Ovary (tissue), 9 donors: ENCODE measurements around the gene PLOD1. TPM values are rescaled to one million over a fixed set of nuclear protein-coding genes. Genes with fewer than 3 reads are reported as not detected.

Source experiments
- DNase-seq, 5 donors: peaks; one replicate each; pipeline ENCODE4 v3.0.0-alpha.2; 2019 to 2020
- H3K27ac ChIP-seq, 2 donors: fragments of 200-600 bp; one replicate each; pipeline versions ENCODE4 v1.5.1 to v1.8.0; 2019 to 2022
- H3K27me3 ChIP-seq: fragments of 200-600 bp; one replicate; pipeline ENCODE4 v1.8.0; 2022
- H3K36me3 ChIP-seq: fragments of 200-600 bp; sonication (generic); one replicate; pipeline ENCODE4 v1.5.1; 2019
- H3K4me1 ChIP-seq: one replicate; pipeline ENCODE4 v1.8.1; 2013; ENCODE audit warnings: mild to moderate bottlenecking, moderate library complexity; ENCODE audit not compliant: insufficient read depth
- H3K4me3 ChIP-seq: fragments of 200-600 bp; sonication (generic); one replicate; pipeline ENCODE4 v1.5.1; 2017
- H3K9me3 ChIP-seq, 2 donors: fragments of 200-600 bp in 1 of 2; sonication (generic) in 1 of 2; one replicate each; pipeline versions ENCODE4 v1.5.1 to v1.8.1; 2013 to 2019; ENCODE audit warnings: mild to moderate bottlenecking in 1 of 2, moderate library complexity in 1 of 2
- EP300 ChIP-seq: sonication (generic); formaldehyde crosslinking; IDR thresholded peaks from one replicate; pipeline ENCODE4 v1.6.1; 2017; ENCODE audit warnings: antibody characterized with exemption
- POLR2A ChIP-seq: fragments of 450-650 bp; IDR thresholded peaks from one replicate; pipeline ENCODE4 v1.6.1; 2017; ENCODE audit warnings: antibody characterized with exemption, mild to moderate bottlenecking, moderate library complexity
- WGBS, 3 donors: extraction: QIAGEN DNeasy Blood & Tissue Kit in 1 of 3; methylation state at CpG; one replicate each; pipeline versions ENCODE4 v1.1.5 to v1.1.7; 2013 to 2017; 5-methylcytosine and 5-hydroxymethylcytosine counted together
- intact Hi-C, 4 donors: fragments of 100-400 bp; cut with DNase I; formaldehyde crosslinking; loops; one replicate each; pipeline versions ENCODE4 v1.11.0 to v1.15.1; 2022 to 2023
- polyA plus RNA-seq, 2 donors: library from polyadenylated mRNA; stranded (reverse); fragments of 200-250 nt in 1 of 2; fragments of 350-450 nt in 1 of 2; fragmentation: Illumina TruSeq in 1 of 2; extraction: RNeasy Lipid Tissue Mini Kit (QIAGEN cat#74804) in 1 of 2; gene quantifications; one replicate each; pipeline ENCODE4 v1.2.3, GENCODE V29; 2013 to 2014
- total RNA-seq, 7 donors: library from RNA; depleted of rRNA in 2 of 7; stranded (reverse); fragments of >200 nt in 2 of 7; fragmentation: NEBNext Ultra II Directional in 3 of 7; extraction: Animal tissue kit (Norgen Biotek cat#: 25700) in 3 of 7; gene quantifications; one replicate each; pipeline versions ENCODE4 v1.1.0 to v1.2.4, GENCODE V29; 2016 to 2023
- TF ChIP-seq, protein P1 (sequence below), 3 donors: fragments of 450-650 bp in 2 of 3; fragments of 200-600 bp in 1 of 3; IDR thresholded peaks; one replicate each; pipeline versions ENCODE4 v1.5.1 to v1.8.0; 2016 to 2022; ENCODE audit warnings: antibody characterized with exemption in 3 of 3, mild to moderate bottlenecking in 1 of 3
- donor health status: DM: no; HTN: no; CAD: no; lungs with moderate emphysema.
- donor health status: DM: no; HTN: no; CAD: no.
- donor health status: Bipolar disorder and iron deficiency.
- donor health status: DM: yes; HTN: yes; CAD: no.
- donor health status: DM: no; HTN: no; CAD: no.
- donor health status: DM: yes; HTN: yes; CAD: no.

PLOD1 gene
- total and polyA plus RNA-seq, 9 donors = 26.3 to 98.2 (median 58.7) TPM

DNA sequence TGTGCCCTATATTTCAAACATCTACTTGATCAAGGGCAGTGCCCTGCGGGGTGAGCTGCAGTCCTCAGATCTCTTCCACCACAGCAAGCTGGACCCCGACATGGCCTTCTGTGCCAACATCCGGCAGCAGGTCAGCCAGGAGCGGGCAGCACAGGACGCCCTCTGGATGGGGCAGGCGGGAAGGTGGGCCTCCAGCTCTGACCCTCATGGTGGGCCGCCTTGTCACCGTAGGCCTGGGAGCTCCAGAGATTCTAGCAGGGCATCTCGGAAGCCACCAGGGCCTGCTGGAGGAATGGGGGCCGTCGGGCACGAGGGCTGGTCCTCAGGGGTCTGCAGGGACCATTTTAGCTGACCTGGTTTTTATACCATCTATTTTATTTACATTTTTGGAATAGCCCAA is 30.1 kb downstream of the PLOD1 start:
- H3K36me3 ChIP-seq = no peaks in the 10 kb centered on the region
- 81 to 87% (median 84%) methylated on average over 12 of the region's 12 CpGs for WGBS, 3 donors

DNA sequence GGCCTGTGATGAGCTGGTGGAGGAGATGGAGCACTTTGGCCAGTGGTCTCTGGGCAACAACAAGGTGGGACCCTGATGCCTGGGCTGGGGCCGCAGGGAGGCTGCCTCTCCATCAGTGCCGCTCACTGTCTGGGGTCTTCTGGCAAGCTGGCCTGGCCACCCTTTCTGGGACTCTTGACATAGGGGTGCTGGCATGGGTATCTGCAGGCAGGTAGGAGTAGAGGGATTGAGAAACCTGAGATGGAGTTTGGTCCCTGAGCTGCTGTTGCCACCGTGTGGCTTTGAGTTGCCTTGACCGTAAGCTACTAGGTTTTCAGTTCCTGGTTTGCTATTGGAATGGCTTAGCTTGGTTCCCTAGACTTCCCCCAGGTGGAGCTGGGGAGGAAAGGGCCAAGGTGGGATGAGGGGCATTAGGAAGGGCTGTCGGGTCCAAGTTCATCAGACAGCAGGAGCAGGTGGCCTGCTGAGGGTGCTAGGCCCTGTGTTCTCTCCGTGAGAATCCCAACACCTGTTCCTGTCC is 32.6 kb downstream of the PLOD1 start:
- peak in 3 of 5 donors; percentile 29 to 60 (median 33) for DNase-seq
- H3K4me1 ChIP-seq = no peaks in the 10 kb centered on the region
- no peaks in the 10 kb centered on the region for H3K36me3 ChIP-seq
- H3K27me3 ChIP-seq = no peaks in the 10 kb centered on the region
- intact Hi-C loops = loop anchor here in 3 of 4 donors (5.0 to 10.0 kb wide), 2 partner anchors 122 to 130 kb away; partner anchors contain the start of gene NPPA (in 1 of the 3)
- 51 to 59% (median 52%) methylated on average over 6 of the region's 6 CpGs for WGBS, 3 donors
- TF ChIP-seq, protein P1, sequence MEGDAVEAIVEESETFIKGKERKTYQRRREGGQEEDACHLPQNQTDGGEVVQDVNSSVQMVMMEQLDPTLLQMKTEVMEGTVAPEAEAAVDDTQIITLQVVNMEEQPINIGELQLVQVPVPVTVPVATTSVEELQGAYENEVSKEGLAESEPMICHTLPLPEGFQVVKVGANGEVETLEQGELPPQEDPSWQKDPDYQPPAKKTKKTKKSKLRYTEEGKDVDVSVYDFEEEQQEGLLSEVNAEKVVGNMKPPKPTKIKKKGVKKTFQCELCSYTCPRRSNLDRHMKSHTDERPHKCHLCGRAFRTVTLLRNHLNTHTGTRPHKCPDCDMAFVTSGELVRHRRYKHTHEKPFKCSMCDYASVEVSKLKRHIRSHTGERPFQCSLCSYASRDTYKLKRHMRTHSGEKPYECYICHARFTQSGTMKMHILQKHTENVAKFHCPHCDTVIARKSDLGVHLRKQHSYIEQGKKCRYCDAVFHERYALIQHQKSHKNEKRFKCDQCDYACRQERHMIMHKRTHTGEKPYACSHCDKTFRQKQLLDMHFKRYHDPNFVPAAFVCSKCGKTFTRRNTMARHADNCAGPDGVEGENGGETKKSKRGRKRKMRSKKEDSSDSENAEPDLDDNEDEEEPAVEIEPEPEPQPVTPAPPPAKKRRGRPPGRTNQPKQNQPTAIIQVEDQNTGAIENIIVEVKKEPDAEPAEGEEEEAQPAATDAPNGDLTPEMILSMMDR (IDR thresholded peaks at IDR 0.05) = peak in 1 of 3 donors; percentile 11
- no peak for TF ChIP-seq POLR2A
- no peak for TF ChIP-seq EP300
- no peak overlapping the region for H3K4me3 ChIP-seq
- no peak overlapping the region for H3K27ac ChIP-seq
- H3K9me3 ChIP-seq = no peaks in the 10 kb centered on the region

More for the DNA sequence above, 30.1 kb downstream of the PLOD1 start:
- Histone ChIP-seq H3K27ac (no peak overlapping the region), H3K9me3 (no peaks in the 10 kb centered on the region), H3K27me3 (no peaks in the 10 kb centered on the region), H3K4me3 (no peak overlapping the region), H3K4me1 (no peaks in the 10 kb centered on the region)
- TF ChIP-seq POLR2A = no peak
- TF ChIP-seq EP300 = no peak
- TF ChIP-seq, protein P1 (IDR thresholded peaks at IDR 0.05) = no peak
- intact Hi-C loops = loop anchor here in 3 of 4 donors (5.0 to 10.0 kb wide), 2 partner anchors 120 to 127 kb away; partner anchors contain the start of gene NPPA (in 1 of the 3)
- DNase-seq = no peak

DNA sequence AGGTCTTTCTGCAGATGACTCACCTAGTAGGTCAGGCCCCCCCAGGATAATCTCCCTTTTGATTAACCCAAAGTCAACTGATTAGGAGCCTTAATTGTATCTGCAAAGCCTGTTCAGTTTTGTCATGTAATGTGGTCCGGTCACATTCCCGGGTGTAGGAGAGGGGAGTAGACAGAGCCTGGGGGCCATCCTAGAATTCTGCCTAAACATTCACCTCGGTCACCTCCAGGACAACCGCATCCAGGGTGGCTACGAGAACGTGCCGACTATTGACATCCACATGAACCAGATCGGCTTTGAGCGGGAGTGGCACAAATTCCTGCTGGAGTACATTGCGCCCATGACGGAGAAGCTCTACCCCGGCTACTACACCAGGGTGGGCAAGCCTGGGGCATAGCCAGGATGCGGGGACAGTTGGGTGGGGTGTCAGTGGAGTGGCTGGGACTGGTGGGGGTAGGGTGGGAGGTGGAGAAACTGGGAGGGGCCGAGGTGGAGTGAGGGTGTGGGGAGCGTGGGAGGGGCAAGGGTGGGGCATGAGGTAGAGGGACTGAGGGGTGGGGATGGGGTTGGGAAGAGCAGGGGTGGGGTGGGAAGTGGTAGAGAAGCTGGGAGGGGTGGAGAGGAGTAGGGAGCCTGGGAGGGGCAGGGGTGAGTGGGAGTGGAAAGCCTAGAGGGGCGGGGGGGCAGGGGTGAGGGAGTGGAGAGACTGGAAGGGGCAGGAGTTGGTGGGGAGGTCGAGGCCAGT is 36.1 kb downstream of the PLOD1 start:
- intact Hi-C loops = no loop called here
- no peak for DNase-seq
- no peaks in the 10 kb centered on the region for H3K9me3 ChIP-seq
- no peak for TF ChIP-seq POLR2A
- no peak for TF ChIP-seq EP300
- TF ChIP-seq, protein P1 (IDR thresholded peaks at IDR 0.05) = no peak
- WGBS, 3 donors = 86 to 90% (median 88%) methylated on average over 14 to 17 of the region's 17 CpGs
- no peaks in the 10 kb centered on the region for H3K4me1 ChIP-seq
- H3K36me3 ChIP-seq = no peaks in the 10 kb centered on the region
- H3K27ac ChIP-seq = no peak overlapping the region
- no peaks in the 10 kb centered on the region for H3K27me3 ChIP-seq
- H3K4me3 ChIP-seq = no peak overlapping the region

DNA sequence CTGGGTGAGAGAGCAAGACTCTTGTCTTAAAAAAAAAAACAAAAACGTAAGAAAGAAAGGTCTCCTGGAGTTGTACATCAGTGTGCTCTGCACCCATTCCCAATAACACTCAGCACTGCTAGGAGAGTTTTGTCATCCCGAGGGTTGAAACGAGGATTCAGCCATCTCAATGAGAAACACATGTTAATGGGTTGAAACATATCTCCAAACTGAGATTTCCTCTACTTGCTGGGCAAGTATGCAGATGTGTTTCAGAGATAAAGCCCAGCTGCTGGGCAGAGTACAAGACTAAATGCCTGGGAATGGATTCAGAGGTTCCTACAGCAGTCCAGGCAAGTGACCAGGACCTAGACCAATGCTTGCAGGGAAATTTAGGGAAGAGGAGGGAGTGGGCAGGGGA is 43.1 kb downstream of the PLOD1 start:
- Histone ChIP-seq H3K9me3 (no peaks in the 10 kb centered on the region), H3K27ac (no peak overlapping the region), H3K4me1 (peaks cover 6% of the 10 kb centered on the region), H3K27me3 (no peaks in the 10 kb centered on the region), H3K4me3 (no peak overlapping the region), H3K36me3 (no peaks in the 10 kb centered on the region)
- intact Hi-C loops = no loop called here
- WGBS, 3 donors = 43 to 55% (median 48%) methylated on average over 3 of the region's 3 CpGs
- TF ChIP-seq EP300 (no peak), POLR2A (no peak)
- TF ChIP-seq, protein P1 (IDR thresholded peaks at IDR 0.05) = no peak
- DNase-seq = no peak
